Astrocyte of the spinal cord (primary cell): ENCODE measurements around the gene KIF3B.

Experiments
- DNase-seq: peaks from one replicate; pipeline ENCODE4 v3.0.0; 2011; ENCODE audit warnings: low read depth, low spot score
- H3K4me3 ChIP-seq: 2 replicates; pipeline ENCODE4 v1.5.1; 2011; ENCODE audit warnings: low read depth, mild to moderate bottlenecking, low read length, moderate library complexity
- CTCF ChIP-seq: IDR thresholded peaks from 2 replicates; pipeline ENCODE4 v1.5.1; 2012; ENCODE audit warnings: low read depth, mild to moderate bottlenecking, low read length, inconsistent platforms
- in situ Hi-C: cut with HindIII; loops from 2 replicates; pipeline ENCODE4 v1.10.0; 2017; ENCODE audit warnings: low sequenced_read_pairs

The KIF3B gene

GRCh38 chr20:32294071-32294470 lies 16.6 kb downstream of the KIF3B start:
- DNase-seq: no peak
- H3K4me3 ChIP-seq: no peak overlapping the region
- TF ChIP-seq CTCF: no peak
- in situ Hi-C loops: no loop called here

GRCh38 chr20:32296412-32296811 lies 19.0 kb downstream of the KIF3B start:
- no peak overlapping the region for H3K4me3 ChIP-seq
- in situ Hi-C loops: no loop called here
- no peak for TF ChIP-seq CTCF
- no peak for DNase-seq

GRCh38 chr20:32296819-32297420 lies 19.5 kb downstream of the KIF3B start:
- TF ChIP-seq CTCF: no peak
- H3K4me3 ChIP-seq: no peak overlapping the region
- DNase-seq: no peak
- in situ Hi-C loops: no loop called here

- TF ChIP-seq CTCF: no peak
- H3K4me3 ChIP-seq: no peak overlapping the region
- in situ Hi-C loops: no loop called here
- no peak for DNase-seq
These were observed 20.0 kb downstream of the KIF3B start for GRCh38 chr20:32297439-32297838.

GRCh38 chr20:32300647-32301046 lies 23.2 kb downstream of the KIF3B start:
- no peak for TF ChIP-seq CTCF

GRCh38 chr20:32301719-32302506 lies 24.5 kb downstream of the KIF3B start:
- no peak overlapping the region for H3K4me3 ChIP-seq
- no peak for DNase-seq
- in situ Hi-C loops: no loop called here
- TF ChIP-seq CTCF: no peak

More at GRCh38 chr20:32300647-32301046, 23.2 kb downstream of the KIF3B start:
- in situ Hi-C loops: no loop called here
- DNase-seq: no peak
- no peak overlapping the region for H3K4me3 ChIP-seq
